Psoas muscle (tissue), 8 donors: Measurements from ENCODE around the gene MAST4. TPM values are rescaled to one million over a fixed set of nuclear protein-coding genes. Genes with fewer than 3 reads are reported as not detected.

Experiments
- ATAC-seq, 4 donors: fragments of 200-7000 bp; cut with Tn5 transposase; one replicate each; pipeline ENCODE4 v1.9.1; 2020; ENCODE audit warnings: moderate library complexity in 3 of 4, mild to moderate bottlenecking in 2 of 4
- DNase-seq, 2 donors: peaks; one replicate each; pipeline ENCODE4 v3.0.0-alpha.2; 2020
- H3K27ac ChIP-seq: fragments of 200-600 bp; one replicate; pipeline ENCODE4 v1.8.0; 2022
- H3K27me3 ChIP-seq, 3 donors: fragments of 200-600 bp in 1 of 3; one replicate each; pipeline versions ENCODE4 v1.6.1 to v1.8.0; 2013 to 2022; ENCODE audit warnings: low read length in 2 of 3, mild to moderate bottlenecking in 2 of 3, moderate library complexity in 1 of 3; ENCODE audit not compliant: insufficient read depth in 3 of 3
- H3K36me3 ChIP-seq, 2 donors: fragments of 200-600 bp in 1 of 2; one replicate each; pipeline versions ENCODE4 v1.6.1 to v1.8.0; 2013 to 2022; ENCODE audit warnings: low read depth in 1 of 2, mild to moderate bottlenecking in 1 of 2, moderate library complexity in 1 of 2; ENCODE audit not compliant: insufficient read depth in 1 of 2
- H3K4me1 ChIP-seq: fragments of 200-600 bp; one replicate; pipeline ENCODE4 v1.8.0; 2022
- H3K4me3 ChIP-seq: fragments of 200-600 bp; one replicate; pipeline ENCODE4 v1.8.0; 2022; ENCODE audit warnings: mild to moderate bottlenecking
- H3K9me3 ChIP-seq: fragments of 200-600 bp; one replicate; pipeline ENCODE4 v1.8.0; 2022
- WGBS, 3 donors: extraction: QIAGEN DNeasy Blood & Tissue Kit; methylation state at CpG; one replicate each; pipeline versions ENCODE4 v1.1.6 to v1.1.7; 2013; 5-methylcytosine and 5-hydroxymethylcytosine counted together
- intact Hi-C, 2 donors: fragments of 100-400 bp; cut with DNase I; formaldehyde crosslinking; loops; one replicate each; pipeline versions ENCODE4 v1.11.0 to v1.14.2; 2022
- polyA plus RNA-seq, 3 donors: library from polyadenylated mRNA; stranded (reverse); fragments of 200-250 nt; gene quantifications; one replicate each; pipeline ENCODE4 v1.2.3, GENCODE V29; 2013
- total RNA-seq, 4 donors: library from RNA; stranded (reverse); fragmentation: NEBNext Ultra II Directional in 2 of 4; extraction: Animal tissue kit (Norgen Biotek cat#: 25700) in 2 of 4; gene quantifications; one replicate each; pipeline versions ENCODE4 v1.2.1 to v1.2.4, GENCODE V29; 2021 to 2023
- TF ChIP-seq, protein P1 (sequence below): fragments of 200-600 bp; IDR thresholded peaks from one replicate; pipeline ENCODE4 v1.8.0; 2022; ENCODE audit warnings: antibody characterized with exemption
- donor health status: healthy with polysubstance abuse.
- donor health status: DM: no; HTN: no; CAD: no; lungs with moderate emphysema.
- donor health status: Bipolar disorder and iron deficiency.
- donor health status: healthy.
- donor health status: DM: yes; HTN: yes; CAD: no.
- donor health status: DM: no; HTN: no; CAD: no.
- donor health status: DM: no; HTN: no; CAD: no.
- donor health status: DM: yes; HTN: yes; CAD: no.

The MAST4 gene
- total and polyA plus RNA-seq, 7 donors: 3.2 to 123 (median 12.1) TPM

DNA sequence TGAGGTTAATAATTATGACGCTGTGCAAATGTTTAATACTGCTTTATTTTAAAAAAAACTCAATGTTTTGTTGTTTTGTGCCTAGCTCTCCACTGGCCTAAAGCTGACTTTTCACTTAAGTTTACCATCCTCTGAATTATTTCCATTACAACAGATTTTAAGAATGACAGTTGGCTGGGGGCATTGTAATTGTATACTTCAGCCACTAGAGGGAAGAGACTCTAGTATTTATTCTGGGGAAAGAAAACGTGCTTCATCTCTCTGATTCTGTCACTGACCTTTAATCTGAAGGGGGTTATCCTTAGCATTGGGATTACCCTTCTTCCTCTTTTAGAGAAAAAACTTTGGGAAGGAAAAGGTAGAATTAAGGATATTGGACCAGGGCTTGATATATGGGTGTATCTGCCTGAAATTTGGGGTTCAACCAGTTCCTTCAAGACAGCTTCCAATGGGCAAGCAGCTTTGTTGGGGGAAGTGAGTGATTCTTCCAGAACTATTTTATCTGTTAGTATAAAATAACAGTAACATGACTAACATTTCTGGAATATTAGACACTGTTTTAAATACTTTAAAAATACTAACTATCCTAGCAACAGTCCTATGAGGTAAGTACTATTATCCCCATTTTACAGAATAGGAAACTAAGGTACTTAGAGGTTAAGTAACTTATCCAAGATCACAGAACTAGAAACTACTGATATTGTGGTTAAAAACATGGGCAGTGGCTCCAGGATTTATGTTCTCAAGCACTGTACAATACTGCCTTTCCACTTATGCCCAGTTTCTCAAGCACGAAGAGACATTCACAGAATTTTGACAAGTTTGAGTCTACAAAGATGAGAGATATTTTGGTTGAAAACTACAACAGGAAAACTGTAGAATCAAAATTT, 392.0 kb downstream of the MAST4 start:
- intact Hi-C loops: loop anchor here in 1 of 2 donors (5.0 kb wide), 1 partner anchor 219 kb away; no protein-coding TSS in a partner anchor
- Histone ChIP-seq H3K36me3 (no peaks in the 10 kb centered on the region), H3K4me3 (no peak overlapping the region), H3K27ac (no peak overlapping the region), H3K4me1 (peaks cover 10% of the 10 kb centered on the region), H3K9me3 (no peaks in the 10 kb centered on the region), H3K27me3 (no peaks in the 10 kb centered on the region)
- TF ChIP-seq, protein P1, sequence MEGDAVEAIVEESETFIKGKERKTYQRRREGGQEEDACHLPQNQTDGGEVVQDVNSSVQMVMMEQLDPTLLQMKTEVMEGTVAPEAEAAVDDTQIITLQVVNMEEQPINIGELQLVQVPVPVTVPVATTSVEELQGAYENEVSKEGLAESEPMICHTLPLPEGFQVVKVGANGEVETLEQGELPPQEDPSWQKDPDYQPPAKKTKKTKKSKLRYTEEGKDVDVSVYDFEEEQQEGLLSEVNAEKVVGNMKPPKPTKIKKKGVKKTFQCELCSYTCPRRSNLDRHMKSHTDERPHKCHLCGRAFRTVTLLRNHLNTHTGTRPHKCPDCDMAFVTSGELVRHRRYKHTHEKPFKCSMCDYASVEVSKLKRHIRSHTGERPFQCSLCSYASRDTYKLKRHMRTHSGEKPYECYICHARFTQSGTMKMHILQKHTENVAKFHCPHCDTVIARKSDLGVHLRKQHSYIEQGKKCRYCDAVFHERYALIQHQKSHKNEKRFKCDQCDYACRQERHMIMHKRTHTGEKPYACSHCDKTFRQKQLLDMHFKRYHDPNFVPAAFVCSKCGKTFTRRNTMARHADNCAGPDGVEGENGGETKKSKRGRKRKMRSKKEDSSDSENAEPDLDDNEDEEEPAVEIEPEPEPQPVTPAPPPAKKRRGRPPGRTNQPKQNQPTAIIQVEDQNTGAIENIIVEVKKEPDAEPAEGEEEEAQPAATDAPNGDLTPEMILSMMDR: peak; percentile 89
- 50 to 58% (median 51%) methylated on average over 3 of the region's 3 CpGs for WGBS, 3 donors
- ATAC-seq: peak; percentile 48 to 71 (median 64)
- DNase-seq: no peak

DNA sequence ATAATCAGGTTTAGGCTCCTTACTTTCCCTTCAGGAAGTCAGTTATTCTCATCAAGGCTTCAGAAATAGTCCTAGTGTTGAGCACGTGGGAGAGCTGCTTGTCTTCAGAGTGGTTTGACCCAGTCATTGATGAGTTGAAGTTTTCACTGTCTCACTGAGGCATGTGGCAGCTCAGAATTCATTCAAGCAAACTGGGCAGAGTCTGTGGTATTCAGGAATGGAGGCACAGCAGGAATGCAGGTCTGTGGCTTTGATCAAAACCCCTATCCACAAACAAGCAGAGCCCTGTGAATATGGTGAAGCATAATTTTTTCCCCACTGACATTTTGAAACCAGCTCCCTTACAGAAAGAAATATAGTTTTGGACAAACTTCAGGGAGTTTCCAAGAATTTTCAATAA, 393.1 kb downstream of the MAST4 start:
- ATAC-seq: no peak
- intact Hi-C loops: loop anchor here in 1 of 2 donors (5.0 kb wide), 1 partner anchor 218 kb away; no protein-coding TSS in a partner anchor
- 0% methylated on average over 1 of the region's 1 CpG for WGBS, 3 donors

DNA sequence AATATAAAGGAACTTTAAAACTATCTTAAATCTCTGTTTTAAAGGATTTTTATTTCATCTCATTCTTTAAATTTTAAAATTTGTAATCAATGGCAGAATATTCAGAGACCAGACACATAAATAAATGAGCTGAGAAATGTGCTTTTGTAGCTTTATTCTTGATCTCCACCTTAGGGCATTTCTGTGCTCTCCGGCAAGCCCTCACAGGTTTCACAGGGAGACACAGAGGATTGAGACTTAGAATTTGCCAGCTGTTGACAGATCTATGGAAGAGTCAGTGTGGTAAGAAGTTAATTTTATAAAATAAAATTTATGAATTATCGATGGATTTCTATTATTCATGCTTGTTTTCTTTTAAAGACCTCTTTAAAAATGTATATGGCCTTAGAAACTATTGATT, 393.6 kb downstream of the MAST4 start:
- intact Hi-C loops: loop anchor here in 1 of 2 donors (5.0 kb wide), 1 partner anchor 218 kb away; no protein-coding TSS in a partner anchor
- Histone ChIP-seq H3K4me1 (peaks cover 10% of the 10 kb centered on the region), H3K27me3 (no peaks in the 10 kb centered on the region), H3K36me3 (no peaks in the 10 kb centered on the region), H3K4me3 (no peak overlapping the region), H3K27ac (no peak overlapping the region), H3K9me3 (no peaks in the 10 kb centered on the region)
- 95 to 100% (median 99%) methylated on average over 2 of the region's 2 CpGs for WGBS, 3 donors
- no peak for DNase-seq
- ATAC-seq: no peak
- TF ChIP-seq, protein P1: no peak

More for the DNA sequence above, 393.1 kb downstream of the MAST4 start:
- Histone ChIP-seq H3K27ac (no peak overlapping the region), H3K36me3 (no peaks in the 10 kb centered on the region), H3K4me1 (peaks cover 10% of the 10 kb centered on the region), H3K27me3 (no peaks in the 10 kb centered on the region), H3K4me3 (no peak overlapping the region), H3K9me3 (no peaks in the 10 kb centered on the region)
- no peak for DNase-seq
- TF ChIP-seq, protein P1: no peak

DNA sequence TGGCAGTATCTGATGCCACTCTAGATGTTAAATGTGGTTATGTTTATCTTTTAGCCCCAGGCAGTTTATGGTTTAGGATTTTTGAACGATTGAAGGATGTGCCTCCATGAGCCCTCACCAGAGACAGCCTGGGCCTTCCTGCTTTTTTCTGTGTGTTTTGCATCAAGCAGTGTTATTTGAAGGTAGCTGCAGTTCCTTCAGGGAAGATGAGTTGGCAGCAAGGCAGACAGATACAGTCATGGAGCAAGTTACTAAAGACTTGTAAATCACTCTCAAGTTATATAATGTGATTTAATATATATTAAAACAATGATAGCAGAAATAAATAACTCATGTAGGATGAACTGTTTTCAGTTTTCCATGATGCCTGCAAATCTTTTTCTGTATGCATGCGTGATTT, 395.6 kb downstream of the MAST4 start:
- DNase-seq (no peak), ATAC-seq (no peak)
- Histone ChIP-seq H3K27me3 (no peaks in the 10 kb centered on the region), H3K27ac (no peak overlapping the region), H3K4me3 (no peak overlapping the region), H3K9me3 (no peaks in the 10 kb centered on the region), H3K36me3 (no peaks in the 10 kb centered on the region), H3K4me1 (peaks cover 10% of the 10 kb centered on the region)
- intact Hi-C loops: no loop called here
- WGBS, 3 donors: 21 to 23% (median 23%) methylated on average over 2 of the region's 2 CpGs
- TF ChIP-seq, protein P1: no peak
